ENCODE results near the gene PYGO1.

The PYGO1 gene

GRCh38 chr15:55586808-55587207, 1.3 kb downstream of the PYGO1 start:
- in situ Hi-C loops (cut with HindIII; ENCODE audit: low pct_ligation_motif_present, low pct_unique_long_range_greater_than_20kb, low sequenced_read_pairs): no loop called here
- peak; percentile 26 for DNase-seq

GRCh38 chr15:55576943-55577342, 11.2 kb downstream of the PYGO1 start:
- in situ Hi-C loops (cut with HindIII; ENCODE audit: low pct_ligation_motif_present, low pct_unique_long_range_greater_than_20kb, low sequenced_read_pairs): no loop called here
- DNase-seq: no peak

GRCh38 chr15:55574096-55574495, 14.0 kb downstream of the PYGO1 start:
- no peak for DNase-seq
- in situ Hi-C loops (cut with HindIII; ENCODE audit: low pct_ligation_motif_present, low pct_unique_long_range_greater_than_20kb, low sequenced_read_pairs): no loop called here

- DNase-seq: no peak
- in situ Hi-C loops (cut with HindIII; ENCODE audit: low pct_ligation_motif_present, low pct_unique_long_range_greater_than_20kb, low sequenced_read_pairs): no loop called here
Measured at GRCh38 chr15:55573224-55573623, 14.9 kb downstream of the PYGO1 start.

- in situ Hi-C loops (cut with HindIII; ENCODE audit: low pct_ligation_motif_present, low pct_unique_long_range_greater_than_20kb, low sequenced_read_pairs): no loop called here
- DNase-seq: no peak
Measured at GRCh38 chr15:55564347-55565145, 23.6 kb downstream of the PYGO1 start.

GRCh38 chr15:55562601-55563000, 25.5 kb downstream of the PYGO1 start:
- in situ Hi-C loops (cut with HindIII; ENCODE audit: low pct_ligation_motif_present, low pct_unique_long_range_greater_than_20kb, low sequenced_read_pairs): no loop called here

GRCh38 chr15:55555089-55555488, 33.1 kb downstream of the PYGO1 start:
- in situ Hi-C loops (cut with HindIII; ENCODE audit: low pct_ligation_motif_present, low pct_unique_long_range_greater_than_20kb, low sequenced_read_pairs): no loop called here
- DNase-seq: no peak

More at GRCh38 chr15:55562601-55563000, 25.5 kb downstream of the PYGO1 start:
- no peak for DNase-seq

GRCh38 chr15:55552926-55553325, 35.2 kb downstream of the PYGO1 start:
- no peak for DNase-seq
- in situ Hi-C loops (cut with HindIII; ENCODE audit: low pct_ligation_motif_present, low pct_unique_long_range_greater_than_20kb, low sequenced_read_pairs): no loop called here

GRCh38 chr15:55552451-55552850, 35.7 kb downstream of the PYGO1 start:
- no peak for DNase-seq

GRCh38 chr15:55549305-55549704, 38.8 kb downstream of the PYGO1 start:
- in situ Hi-C loops (cut with HindIII; ENCODE audit: low pct_ligation_motif_present, low pct_unique_long_range_greater_than_20kb, low sequenced_read_pairs): no loop called here
- no peak for DNase-seq

More at GRCh38 chr15:55552451-55552850, 35.7 kb downstream of the PYGO1 start:
- in situ Hi-C loops (cut with HindIII; ENCODE audit: low pct_ligation_motif_present, low pct_unique_long_range_greater_than_20kb, low sequenced_read_pairs): no loop called here

- no peak for DNase-seq
- in situ Hi-C loops (cut with HindIII; ENCODE audit: low pct_ligation_motif_present, low pct_unique_long_range_greater_than_20kb, low sequenced_read_pairs): no loop called here
Measured at GRCh38 chr15:55546718-55547117, 41.4 kb downstream of the PYGO1 start.

GRCh38 chr15:55535436-55535835, 52.7 kb downstream of the PYGO1 start:
- DNase-seq: no peak
- in situ Hi-C loops (cut with HindIII; ENCODE audit: low pct_ligation_motif_present, low pct_unique_long_range_greater_than_20kb, low sequenced_read_pairs): no loop called here

GRCh38 chr15:55532944-55533343, 55.2 kb downstream of the PYGO1 start:
- in situ Hi-C loops (cut with HindIII; ENCODE audit: low pct_ligation_motif_present, low pct_unique_long_range_greater_than_20kb, low sequenced_read_pairs): no loop called here
- DNase-seq: no peak

GRCh38 chr15:55530861-55531313, 57.3 kb downstream of the PYGO1 start:
- DNase-seq: peak; percentile 70
- in situ Hi-C loops (cut with HindIII; ENCODE audit: low pct_ligation_motif_present, low pct_unique_long_range_greater_than_20kb, low sequenced_read_pairs): no loop called here

- DNase-seq: no peak
- in situ Hi-C loops (cut with HindIII; ENCODE audit: low pct_ligation_motif_present, low pct_unique_long_range_greater_than_20kb, low sequenced_read_pairs): no loop called here
Measured at GRCh38 chr15:55528812-55529211, 59.3 kb downstream of the PYGO1 start.

GRCh38 chr15:55527150-55527549, 61.0 kb downstream of the PYGO1 start:
- DNase-seq: no peak
- in situ Hi-C loops (cut with HindIII; ENCODE audit: low pct_ligation_motif_present, low pct_unique_long_range_greater_than_20kb, low sequenced_read_pairs): no loop called here

GRCh38 chr15:55526559-55527036, 61.5 kb downstream of the PYGO1 start:
- DNase-seq: peak; percentile 56
- in situ Hi-C loops (cut with HindIII; ENCODE audit: low pct_ligation_motif_present, low pct_unique_long_range_greater_than_20kb, low sequenced_read_pairs): no loop called here

GRCh38 chr15:55522742-55523450, 65.2 kb downstream of the PYGO1 start:
- DNase-seq: no peak
- in situ Hi-C loops (cut with HindIII; ENCODE audit: low pct_ligation_motif_present, low pct_unique_long_range_greater_than_20kb, low sequenced_read_pairs): no loop called here

- DNase-seq: no peak
- in situ Hi-C loops (cut with HindIII; ENCODE audit: low pct_ligation_motif_present, low pct_unique_long_range_greater_than_20kb, low sequenced_read_pairs): no loop called here
Measured at GRCh38 chr15:55518641-55519040, 69.5 kb downstream of the PYGO1 start.

- in situ Hi-C loops (cut with HindIII; ENCODE audit: low pct_ligation_motif_present, low pct_unique_long_range_greater_than_20kb, low sequenced_read_pairs): no loop called here
Measured at GRCh38 chr15:55518009-55518408, 70.1 kb downstream of the PYGO1 start.

More at GRCh38 chr15:55518009-55518408, 70.1 kb downstream of the PYGO1 start:
- DNase-seq: no peak
